SHP77 (cell line): Measurements from ENCODE around the gene NDUFS8.

Experiments used
- DNase-seq, 2 experiments: peaks; one replicate each; lab custom pipeline; 2025; lab: John Stamatoyannopoulos, UW

The NDUFS8 gene

GRCh38 chr11:68080860-68081259, 50.4 kb downstream of the NDUFS8 start:
- DNase-seq, result no peak

- DNase-seq, result no peak
Observed at GRCh38 chr11:68081691-68082090, 51.2 kb downstream of the NDUFS8 start.

- DNase-seq, result no peak
Observed at GRCh38 chr11:68082481-68082880, 52.0 kb downstream of the NDUFS8 start.

- no peak for DNase-seq
Observed at GRCh38 chr11:68083517-68083916, 53.0 kb downstream of the NDUFS8 start.
